ENCODE measurements around the gene FBXL16.

FBXL16 gene

DNA sequence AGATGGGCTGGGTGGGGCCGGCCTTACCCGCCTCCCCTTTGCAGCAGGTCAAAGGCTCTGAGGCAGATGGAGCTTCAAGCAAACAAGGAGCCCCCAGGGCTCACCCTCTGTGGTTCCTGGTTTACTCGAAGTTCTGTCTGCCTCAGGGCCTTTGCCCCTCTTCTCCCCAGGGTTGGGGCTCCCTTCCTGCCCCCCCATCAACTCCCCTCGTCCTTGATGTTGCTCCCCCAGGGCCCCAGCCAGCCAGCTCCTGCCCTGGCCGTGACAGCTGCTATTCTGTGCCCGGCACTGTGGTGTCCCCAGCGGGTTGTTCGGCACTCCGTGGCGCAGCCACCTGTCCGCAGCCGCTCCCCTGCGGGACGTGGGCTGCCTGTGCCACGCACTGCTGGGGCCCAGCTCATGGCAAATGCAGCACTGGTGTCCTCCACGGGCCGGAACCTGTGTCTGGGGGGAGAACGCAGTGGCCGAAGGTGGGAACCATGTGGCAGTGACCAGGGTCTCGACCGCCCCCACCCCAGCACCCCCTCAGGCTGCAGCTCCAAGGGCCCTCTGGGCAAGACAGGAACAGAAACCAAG, 5.0 kb upstream of the FBXL16 start:
- no peak for TF ChIP-seq CTCF (conservative IDR thresholded peaks at IDR 0.05; ENCODE audit: low read depth, low read length)
- DNase-seq (ENCODE audit: low read depth) = no peak
- H3K4me3 ChIP-seq (ENCODE audit: low read length) = no peak overlapping the region

DNA sequence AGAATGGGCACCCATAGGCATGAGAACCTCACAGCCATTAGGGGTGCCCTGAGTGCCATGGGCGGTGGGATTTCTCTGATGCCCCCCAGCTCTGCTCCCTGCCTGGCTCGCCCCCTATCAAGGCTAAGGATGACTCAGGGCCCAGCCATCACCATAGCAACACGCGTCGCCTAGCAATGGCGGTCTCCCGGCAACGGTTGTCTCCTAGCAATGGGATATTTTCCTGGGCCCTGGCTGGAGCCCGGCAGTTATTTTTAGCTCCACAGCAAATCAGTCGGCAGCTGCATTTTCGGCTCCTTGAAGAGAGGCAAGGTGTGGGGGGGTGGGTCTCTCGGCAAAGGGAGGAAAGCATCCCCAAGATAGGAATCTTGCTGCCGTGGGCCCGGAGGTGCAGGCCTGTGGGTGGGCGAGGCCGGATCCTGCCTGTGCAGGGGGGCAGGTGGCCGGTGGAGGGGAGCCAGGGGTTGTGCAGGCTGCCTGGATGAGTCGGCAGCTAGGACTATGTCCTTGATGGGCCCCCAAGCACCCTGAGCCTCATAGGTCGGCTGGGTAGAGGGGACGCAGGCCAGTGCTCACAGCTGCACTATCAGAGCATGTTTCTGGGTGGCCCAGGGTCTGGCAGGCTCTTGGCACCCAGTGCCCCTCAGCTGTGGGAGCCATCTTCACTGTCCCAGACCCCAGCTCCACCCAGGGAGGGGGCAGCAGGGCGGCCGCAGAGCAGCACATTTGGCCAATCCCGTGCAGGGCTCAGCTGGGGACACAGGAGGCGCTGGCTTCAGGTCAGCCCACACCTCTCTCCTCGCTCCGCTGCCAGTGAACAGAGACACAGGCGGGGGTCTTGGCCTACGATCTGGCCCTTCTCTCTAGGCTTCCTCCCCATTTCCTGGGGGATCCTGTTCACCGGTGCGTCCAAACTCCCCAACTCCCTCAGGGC, 4.2 kb upstream of the FBXL16 start:
- no peak overlapping the region for H3K4me3 ChIP-seq (ENCODE audit: low read length)
- no peak for TF ChIP-seq CTCF (conservative IDR thresholded peaks at IDR 0.05; ENCODE audit: low read depth, low read length)
- DNase-seq (ENCODE audit: low read depth) = no peak

DNA sequence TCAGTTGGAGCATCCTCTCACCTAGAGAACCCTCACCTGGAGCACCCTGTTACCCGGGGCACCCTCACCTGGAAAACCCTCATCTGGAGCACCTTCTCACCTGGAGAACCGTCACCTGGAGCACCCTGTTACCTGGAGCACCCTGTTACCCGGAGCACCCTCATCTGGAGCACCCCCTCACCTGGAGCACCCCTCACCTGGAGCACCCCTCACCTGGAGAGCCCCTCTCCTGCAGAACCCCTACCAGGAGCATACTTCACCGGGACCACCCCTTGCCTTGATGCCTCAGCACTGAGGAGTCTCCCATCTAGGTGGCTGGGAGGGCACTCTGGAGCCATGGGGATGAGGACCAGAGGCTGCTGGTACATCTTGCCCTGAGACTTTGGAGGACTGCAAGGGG, 3.4 kb upstream of the FBXL16 start:
- TF ChIP-seq CTCF (conservative IDR thresholded peaks at IDR 0.05; ENCODE audit: low read depth, low read length) = no peak
- no peak for DNase-seq (ENCODE audit: low read depth)
- no peak overlapping the region for H3K4me3 ChIP-seq (ENCODE audit: low read length)

- no peak overlapping the region for H3K4me3 ChIP-seq (ENCODE audit: low read length)
- DNase-seq (ENCODE audit: low read depth) = no peak
- no peak for TF ChIP-seq CTCF (conservative IDR thresholded peaks at IDR 0.05; ENCODE audit: low read depth, low read length)
Measured at GRCh38 chr16:708019-708418, 2.4 kb upstream of the FBXL16 start.

DNA sequence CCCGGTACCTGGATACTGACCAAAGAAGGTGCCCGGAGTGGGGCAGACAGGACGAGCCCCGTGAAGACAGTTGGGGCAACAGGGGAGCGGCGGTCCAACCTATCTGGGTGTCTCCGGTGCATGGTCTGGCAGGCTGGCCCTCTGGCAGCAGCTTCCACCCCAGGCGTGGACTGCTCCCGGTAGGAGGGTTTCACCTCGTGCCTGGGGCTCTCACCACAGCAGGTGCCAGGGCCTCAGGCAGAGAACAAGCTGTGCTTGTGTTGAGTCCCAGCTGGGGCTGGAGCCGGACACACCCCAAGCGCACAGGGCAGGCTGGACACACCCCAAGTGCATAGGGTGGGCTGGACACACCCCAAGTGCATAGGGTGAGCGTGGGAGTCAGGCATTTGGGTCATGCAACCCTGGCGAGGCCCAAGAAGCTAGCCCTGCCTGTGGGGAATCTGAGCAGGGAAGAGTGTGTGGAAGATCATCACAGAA, 1.5 kb upstream of the FBXL16 start:
- no peak for DNase-seq (ENCODE audit: low read depth)

GRCh38 chr16:706189-707061, 824 bp upstream of the FBXL16 start:
- TF ChIP-seq CTCF (conservative IDR thresholded peaks at IDR 0.05; ENCODE audit: low read depth, low read length) = no peak
- H3K4me3 ChIP-seq (ENCODE audit: low read length) = no peak overlapping the region
- no peak for DNase-seq (ENCODE audit: low read depth)

More for the DNA sequence above, 1.5 kb upstream of the FBXL16 start:
- TF ChIP-seq CTCF (conservative IDR thresholded peaks at IDR 0.05; ENCODE audit: low read depth, low read length) = no peak
- no peak overlapping the region for H3K4me3 ChIP-seq (ENCODE audit: low read length)
